HG03342 (cell line): ENCODE results near the gene TMEM273.

Experiments used
- ATAC-seq: cut with Tn5 transposase; IDR thresholded peaks from one replicate; pipeline ENCODE4 v1.9.1; 2021; ENCODE audit warnings: mild to moderate bottlenecking, moderate library complexity; ENCODE audit not compliant: unreplicated experiment

The TMEM273 gene

DNA sequence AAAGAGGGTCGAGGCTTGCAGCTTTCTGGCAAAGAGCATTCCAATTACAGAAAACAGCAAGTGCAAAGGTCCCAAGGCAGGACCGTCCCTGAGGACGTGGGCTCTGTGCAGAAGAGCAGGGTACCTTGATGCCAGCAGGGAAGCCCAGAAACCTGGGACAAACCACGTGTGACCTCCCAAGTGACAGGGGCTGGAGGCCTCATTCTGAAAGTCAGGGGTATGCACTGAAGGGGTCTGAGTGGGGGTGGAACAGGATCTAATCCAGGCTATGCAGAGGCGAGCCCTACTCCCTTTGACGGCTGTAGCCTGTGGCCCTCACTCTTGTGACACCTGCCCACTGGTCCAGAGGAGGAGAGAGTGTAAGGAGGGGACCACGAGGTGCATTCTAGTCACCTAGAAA, 22.9 kb downstream of the TMEM273 start:
- no peak for ATAC-seq

DNA sequence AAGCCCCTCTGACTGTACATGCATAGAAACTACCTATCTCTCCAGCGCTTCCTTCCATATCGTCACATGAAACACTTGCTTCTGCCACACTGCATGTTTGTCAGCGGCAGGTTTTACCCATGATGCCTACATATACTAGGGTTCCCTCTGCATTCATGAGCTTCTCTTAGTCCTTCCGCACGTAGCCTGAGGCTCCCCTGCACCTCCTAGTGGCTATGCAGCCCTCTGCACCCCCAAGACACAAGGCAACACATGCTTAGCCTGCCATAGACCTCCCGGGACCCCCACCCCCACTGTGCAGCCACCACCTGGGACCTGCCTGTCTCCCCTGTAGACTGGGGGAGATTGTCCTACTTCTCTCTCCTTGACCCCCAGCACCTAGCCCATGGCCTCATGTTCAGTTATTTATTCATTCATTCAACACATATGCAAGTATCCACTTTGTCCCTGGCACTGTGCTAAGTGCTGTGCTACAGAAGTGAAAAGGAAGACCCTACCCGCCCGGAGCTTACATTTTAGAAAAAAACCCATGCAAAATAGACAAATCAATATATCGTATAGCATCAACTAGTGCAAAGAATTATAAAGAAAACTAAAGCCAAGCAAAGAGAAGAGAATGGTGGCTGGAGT, 23.5 kb downstream of the TMEM273 start:
- ATAC-seq: peak; percentile 86

DNA sequence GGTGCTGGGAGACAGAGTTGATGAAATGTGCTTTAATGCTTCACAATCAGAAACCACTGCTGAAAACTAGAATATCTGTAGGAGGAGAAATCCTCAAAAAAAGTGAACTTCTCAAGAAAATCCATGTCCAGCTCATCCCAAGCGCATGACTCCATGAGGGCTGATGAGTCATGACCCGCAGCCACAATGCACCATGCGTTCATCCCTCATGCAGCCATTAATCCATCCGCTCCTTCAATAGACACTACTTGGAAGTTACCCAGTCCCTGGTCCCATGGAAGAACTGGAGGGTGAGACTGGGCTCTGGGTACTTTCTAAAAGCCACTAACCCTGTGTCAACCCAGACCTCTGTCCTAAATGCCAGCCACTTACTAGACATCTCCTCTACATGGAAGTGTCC, 24.4 kb downstream of the TMEM273 start:
- no peak for ATAC-seq

DNA sequence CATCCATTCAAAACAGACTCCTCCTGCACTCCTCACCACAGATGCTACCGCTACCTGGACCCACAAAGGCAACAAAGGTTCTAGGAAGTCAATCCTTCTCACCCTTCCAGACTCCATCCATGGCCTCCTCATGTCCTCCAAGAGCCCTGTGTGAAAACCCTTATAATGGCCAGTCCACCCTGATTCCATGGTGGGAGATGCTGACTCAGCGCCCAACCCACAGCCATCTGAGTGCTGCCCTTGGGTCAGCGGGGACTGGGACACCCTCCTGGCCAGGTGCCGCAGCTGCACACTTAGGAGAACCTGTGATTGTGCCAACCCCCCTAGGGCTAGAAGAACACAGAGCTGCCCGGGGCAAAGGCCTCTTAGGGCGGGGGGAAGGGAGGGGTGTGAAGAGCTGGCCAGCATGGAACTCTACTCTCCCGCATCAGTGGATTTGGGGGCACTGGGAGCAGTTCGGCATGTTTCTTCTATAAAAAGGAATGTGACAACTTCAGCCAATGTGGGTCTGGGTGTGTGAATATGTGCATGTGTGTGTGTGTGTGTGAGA, 25.4 kb downstream of the TMEM273 start:
- no peak for ATAC-seq

DNA sequence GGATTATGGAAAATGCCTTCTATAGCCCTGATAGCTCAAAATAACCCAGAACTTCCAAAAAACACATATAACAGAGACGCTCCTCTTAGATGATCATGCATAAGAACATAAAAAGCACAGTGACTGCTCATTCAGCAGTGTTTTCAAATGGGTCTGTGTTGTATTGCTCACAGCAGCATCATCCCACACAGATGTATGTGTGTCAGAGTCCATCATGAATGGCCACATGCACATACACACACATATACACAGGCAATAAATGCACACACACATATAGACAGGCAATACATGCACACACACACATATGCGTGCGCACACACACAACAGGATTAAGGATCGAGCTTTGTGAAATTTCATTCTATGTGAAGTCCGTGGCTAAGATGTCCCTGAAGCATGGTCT, 26.1 kb downstream of the TMEM273 start:
- no peak for ATAC-seq

DNA sequence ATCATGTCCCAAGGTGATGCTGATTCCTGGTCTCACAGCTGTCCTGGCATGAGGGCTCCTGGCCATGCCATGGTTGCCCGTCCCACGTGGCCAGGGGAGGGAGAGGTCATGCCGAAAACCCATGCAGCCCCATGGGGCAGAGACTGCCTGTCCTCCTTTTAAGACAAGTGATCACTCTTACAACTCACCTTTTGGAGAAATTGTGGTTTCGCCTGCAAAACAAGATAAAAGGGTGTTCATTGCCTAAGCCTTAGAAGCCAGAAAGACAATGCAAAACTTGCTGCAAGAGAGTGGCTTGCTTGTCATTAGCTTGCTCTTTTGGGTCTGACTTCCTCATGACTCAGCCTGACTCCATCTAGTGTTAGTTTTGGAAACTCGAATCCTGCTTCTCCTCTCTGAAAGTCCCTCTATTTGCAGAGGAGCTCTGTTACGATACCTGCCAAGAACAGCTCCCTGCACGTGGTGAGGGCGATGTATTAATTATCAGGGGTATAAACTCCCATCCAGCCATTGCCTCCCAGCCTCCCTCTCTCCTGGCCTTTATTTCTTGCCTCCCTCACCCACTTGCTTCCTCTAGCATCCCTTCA, 26.7 kb downstream of the TMEM273 start:
- no peak for ATAC-seq

DNA sequence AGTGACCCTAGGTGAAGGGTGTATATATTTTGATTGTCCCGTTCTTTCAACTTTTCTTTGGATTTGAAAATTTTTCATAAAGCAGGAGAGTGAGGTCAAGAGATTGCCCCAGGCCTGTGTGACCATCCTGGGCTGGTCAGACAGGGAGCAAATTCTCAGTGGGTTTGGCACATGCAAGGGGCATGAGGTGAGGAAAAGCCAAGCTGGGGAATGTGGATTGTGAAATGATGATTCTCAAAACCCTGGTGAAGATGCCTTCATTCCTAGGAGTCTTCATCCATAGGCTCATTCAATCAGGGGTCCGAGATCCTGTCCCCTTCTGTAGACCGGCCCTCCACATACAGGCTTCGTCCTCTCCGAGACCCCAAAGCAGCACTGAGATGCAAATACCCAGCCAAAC, 27.4 kb downstream of the TMEM273 start:
- ATAC-seq: no peak

DNA sequence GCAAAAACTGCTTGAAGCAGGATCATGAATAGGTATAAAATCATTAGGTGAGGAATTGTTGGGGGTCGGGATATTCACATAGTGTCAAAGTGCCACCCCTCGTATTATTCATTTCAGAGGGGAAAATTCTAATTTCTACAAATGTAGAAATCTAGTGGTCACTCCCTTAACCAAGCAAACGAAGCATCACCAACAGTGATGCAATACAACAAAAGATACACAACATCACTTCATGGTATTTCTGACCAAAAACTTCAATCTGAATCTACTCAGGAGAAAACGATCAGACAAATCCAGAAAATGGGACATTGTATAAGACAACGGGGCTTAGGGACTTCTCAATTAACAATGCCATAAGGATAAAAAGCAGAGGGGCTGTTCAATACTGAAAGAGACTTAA, 28.1 kb downstream of the TMEM273 start:
- no peak for ATAC-seq

DNA sequence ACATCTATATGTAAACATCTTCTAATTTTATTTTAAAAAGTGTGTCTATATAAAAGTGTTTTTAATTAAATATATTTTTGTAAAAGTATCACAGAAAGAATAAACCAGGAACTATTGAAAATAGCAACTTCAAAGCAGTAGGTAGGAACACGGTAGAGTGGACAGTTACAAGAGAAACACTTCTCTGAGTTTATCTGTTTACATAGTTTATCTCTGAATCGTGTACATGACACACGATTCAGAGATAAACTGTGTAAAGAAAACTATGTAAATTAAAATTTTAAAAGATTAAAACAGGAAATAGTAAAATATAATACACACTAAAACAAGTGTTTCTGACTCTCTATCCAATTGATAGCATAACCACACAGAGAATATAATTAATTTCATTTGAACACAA, 29.3 kb downstream of the TMEM273 start:
- no peak for ATAC-seq

DNA sequence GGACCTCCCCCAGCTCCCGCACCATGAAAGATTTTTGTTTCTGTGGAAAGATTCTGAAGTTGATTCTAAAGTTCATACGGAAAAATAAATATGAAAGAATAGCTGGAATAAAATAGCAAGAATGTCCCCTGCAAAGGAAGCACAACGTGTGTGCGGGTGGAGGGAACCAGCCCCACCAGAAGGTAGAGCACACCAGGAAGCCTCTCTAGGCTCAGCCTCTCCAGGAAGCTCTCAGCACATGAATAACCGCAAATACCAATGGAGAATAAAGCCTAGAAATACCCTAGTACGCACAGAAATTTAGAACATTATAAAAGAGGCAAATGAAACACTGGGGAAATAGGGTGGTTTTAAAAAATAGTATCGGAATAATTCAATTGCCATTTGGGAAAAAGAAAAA, 29.8 kb downstream of the TMEM273 start:
- no peak for ATAC-seq

DNA sequence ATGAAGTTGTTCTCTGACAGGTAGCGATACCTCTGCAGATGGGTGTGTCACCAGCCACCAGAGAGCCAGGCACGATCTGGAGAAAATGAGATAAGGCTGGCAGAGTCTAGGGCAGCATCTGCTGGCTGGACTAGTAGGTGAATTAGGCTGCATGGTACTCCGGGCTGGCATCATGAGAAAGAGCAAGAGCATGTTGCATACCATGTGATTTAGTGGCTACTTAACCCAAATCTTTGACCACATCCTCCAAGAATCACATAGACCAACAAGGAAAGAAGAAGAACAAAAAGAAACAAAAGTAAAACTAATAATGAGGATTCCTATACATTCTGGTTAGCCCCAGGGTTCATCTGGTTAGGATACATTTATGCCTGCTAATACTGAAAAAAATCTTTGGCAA, 31.0 kb downstream of the TMEM273 start:
- ATAC-seq: no peak

DNA sequence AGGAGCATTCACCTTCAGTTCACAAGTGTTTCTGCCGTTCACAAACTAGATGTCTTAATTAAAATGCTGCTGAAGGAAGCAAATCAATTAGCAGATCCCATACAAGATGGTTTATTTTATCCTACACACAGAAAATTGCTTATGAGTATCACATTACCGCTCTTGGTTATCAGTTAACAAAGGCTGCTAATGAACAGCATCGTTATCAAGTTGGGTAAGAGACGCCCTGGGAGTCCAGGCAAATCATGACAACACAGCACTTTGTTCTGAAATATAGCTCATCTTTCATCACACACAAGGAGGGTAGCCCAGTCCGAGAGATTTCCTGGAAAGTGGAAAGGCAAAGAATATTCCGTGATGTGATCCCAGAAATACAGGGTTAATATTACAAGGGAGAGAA, 33.5 kb downstream of the TMEM273 start:
- no peak for ATAC-seq

DNA sequence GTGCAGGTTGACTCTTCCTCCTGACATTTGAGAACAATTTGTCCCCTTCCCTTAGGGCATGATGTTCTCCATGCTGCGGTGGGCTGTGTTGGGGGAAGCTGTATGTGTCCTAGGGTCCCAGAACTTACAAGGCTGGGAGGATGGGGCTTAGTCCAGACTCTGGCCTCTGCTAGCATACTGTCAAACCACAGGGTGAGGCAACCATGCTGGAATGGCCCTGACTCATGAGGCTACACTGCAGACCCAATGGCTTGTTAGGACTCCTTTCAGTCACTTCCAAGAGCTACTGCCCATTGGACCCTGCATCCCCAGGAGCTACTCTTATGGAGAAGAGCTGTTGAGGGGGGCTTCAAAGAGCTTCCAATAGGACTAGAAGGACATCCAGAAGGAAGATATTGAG, 34.2 kb downstream of the TMEM273 start:
- ATAC-seq: no peak

DNA sequence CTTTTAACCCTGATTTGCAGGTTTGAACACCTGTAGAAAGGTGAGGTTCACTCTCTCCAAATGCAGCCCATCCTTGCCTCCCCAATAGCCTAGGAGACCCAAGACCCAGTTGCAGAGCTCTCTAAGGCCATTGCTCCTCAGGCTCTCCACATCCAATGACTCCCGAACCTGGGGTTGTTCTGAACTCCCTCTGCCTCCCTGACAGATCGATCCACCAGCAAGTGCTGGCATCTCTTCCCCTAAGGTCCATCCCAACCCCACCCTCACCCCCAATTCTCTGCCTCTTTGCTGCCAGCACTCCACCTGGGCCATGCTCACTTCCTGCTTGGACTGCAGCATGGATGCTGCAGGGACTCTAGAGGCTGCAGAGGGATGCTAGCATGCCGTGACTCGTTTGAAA, 35.1 kb downstream of the TMEM273 start:
- no peak for ATAC-seq

DNA sequence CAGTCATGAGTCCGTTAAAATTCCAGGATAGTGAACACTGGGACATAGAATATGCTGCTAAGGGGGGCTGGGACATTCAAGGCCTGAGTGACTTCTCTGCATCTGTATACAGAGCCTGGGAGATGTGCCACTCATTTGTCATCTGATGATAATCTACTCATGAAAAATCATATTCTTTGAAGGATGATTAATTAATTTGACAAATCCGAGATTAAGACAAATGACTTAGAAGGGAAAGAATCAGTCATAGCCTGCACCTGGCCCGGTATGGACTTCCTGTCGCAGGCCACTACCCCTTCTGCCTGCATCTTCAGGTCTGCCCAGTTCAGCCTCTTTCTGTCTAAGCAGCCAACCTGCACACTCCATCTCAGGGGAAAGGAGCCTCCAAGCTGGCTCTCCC, 35.5 kb downstream of the TMEM273 start:
- ATAC-seq: no peak

DNA sequence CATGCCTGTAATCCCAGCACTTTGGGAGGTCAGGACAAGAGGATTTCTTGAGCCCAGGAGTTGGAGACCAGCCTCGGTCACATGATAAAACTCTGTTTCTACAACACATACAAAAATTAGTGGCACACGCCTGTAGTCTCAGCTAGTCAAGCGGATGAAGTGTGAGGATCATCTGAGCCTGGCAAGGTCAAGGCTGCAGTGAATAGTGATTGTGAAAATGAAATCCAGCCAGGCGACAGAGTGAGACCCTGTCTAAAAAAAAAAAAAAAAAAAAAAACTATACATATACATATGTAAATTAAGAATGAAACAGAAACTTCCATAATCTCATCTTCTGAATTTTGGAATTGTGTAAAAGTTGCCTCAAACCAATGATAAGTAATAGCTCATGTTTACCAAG, 36.2 kb downstream of the TMEM273 start:
- ATAC-seq: no peak

DNA sequence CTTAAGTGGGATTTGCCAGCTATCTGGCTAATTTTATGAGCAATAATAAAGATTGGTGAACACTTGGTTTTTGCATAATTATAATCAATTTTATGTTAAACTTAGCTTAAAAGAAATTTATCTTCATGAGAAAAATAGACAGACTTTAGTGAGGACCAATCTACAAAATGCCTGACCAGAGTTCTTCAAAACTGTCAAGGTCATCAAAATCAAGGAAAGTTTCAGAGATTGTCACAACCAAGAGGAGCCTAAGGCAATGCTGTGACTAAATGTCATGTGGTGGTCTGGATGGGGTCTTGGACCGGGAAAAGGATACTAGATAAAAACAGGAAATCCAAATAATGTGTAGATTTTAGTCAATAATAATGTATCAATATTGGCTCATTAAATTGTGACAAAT, 36.7 kb downstream of the TMEM273 start:
- ATAC-seq: no peak

DNA sequence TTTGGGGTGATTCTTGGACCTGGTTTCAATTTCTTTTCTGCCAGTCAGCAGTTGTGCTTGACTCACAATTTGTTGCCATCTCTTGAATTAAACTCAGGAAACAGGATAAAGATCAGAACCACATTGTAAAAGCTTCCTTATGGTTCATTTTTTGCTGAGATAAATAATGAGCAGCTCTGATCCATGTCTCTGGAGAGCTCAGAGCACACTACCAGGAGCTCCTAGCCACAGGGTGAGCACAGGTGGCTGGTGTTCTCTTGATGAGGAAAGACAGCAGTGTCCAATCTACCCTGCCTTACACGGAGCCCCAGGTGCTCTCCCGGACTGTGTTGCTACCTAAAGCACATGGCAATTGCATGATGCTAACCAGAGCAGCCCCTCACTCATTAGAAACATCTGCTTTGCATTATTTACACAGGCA, 37.2 kb downstream of the TMEM273 start:
- ATAC-seq: no peak

DNA sequence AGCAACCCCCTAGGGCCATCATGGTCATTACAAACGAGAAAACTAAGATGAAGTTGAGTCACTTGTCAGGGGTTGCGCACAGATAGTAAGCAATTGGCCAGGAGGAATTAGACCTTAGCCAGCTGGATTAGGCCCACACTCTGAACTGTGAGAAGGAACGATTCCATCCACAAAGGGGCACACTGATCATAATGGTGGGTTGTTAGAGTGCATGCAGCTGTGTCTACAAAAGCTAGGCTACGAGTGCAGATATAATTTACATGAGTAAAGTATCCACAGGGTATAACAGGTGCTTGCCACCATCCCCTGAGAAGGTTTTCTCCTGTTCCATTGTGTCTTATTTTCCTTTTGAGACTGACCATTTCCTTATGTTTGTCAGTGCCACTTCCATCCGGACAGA, 37.8 kb downstream of the TMEM273 start:
- no peak for ATAC-seq

DNA sequence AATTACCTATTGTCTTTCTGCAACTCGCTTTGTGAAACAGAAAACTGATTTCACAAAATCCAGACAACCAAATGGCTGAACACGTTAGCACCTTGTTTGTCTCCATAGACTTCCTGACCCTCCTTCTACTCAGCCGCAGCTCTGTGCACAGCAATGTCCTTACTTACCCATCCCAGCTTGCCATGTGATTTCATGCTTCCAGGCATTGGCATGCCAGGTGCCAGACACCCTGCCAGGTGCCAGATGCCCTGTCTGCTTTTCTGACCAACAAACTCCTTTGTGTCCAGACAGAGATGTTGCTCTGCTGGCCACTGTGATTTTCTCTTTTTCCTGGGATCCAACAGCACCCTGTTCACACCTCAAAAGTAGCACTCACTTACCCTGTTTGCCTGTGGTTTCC, 38.3 kb downstream of the TMEM273 start:
- no peak for ATAC-seq

DNA sequence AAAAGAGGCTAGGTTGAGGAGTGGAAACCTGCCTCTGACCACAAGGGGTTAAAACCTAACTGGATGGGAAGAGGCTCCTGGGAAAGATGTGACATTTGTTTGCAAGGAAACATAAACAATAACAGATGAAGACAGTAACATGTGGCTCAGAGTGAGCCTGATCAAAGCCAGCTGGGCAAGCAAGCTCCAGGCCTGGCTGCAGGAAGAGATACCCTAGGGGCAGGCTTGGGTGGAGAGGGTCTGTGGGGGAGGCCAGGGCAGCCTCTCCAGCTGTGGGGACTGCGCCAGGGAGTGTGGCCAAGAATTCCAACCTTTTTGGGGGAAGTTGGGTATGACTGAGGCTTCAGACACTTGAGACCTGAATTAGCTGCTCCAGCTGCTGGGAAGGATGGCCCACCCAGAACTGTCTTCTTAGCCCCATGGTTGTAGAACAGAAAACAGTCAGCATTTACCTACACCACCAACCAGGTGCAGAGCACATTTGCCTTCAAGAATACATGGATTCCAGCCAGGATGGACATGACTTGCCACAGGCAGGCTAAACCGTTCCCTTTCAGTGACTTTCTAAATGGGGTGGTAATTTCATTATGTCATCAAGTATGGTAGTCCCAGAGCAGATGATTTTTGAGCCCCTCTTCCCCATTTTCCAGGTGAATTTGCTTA, 44.0 kb downstream of the TMEM273 start:
- no peak for ATAC-seq

DNA sequence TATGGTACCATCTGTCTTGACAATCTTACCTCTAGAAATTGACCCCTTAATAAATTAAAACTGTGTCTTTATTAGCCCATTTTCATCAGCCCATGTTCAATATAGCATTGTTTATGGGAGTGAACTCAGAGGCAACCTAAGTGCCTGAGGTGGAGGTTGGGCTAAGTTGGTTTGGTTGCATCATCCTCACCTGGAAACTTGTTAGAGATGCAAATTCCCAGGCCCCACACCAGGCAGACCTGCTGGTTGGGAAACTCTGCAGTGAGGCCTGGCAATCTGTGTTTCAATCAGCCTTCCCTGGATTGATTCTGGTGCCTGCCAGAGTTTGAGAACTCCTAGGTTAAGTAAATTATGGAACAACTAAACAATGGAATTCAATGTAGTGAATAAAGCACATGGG, 44.9 kb downstream of the TMEM273 start:
- ATAC-seq: no peak
